Jurkat, Clone E6-1 (cell line): ENCODE results near the gene ATP1A1.

ENCODE experiments used
- DNase-seq: peaks from one replicate; pipeline ENCODE4 v3.0.0-alpha.2; 2011; ENCODE audit warnings: low read depth, low spot score
- H3K4me3 ChIP-seq: 2 replicates; pipeline ENCODE4 v1.5.1; 2011; ENCODE audit warnings: mild to moderate bottlenecking, low read length, control low read depth, moderate library complexity

ATP1A1 gene

DNA sequence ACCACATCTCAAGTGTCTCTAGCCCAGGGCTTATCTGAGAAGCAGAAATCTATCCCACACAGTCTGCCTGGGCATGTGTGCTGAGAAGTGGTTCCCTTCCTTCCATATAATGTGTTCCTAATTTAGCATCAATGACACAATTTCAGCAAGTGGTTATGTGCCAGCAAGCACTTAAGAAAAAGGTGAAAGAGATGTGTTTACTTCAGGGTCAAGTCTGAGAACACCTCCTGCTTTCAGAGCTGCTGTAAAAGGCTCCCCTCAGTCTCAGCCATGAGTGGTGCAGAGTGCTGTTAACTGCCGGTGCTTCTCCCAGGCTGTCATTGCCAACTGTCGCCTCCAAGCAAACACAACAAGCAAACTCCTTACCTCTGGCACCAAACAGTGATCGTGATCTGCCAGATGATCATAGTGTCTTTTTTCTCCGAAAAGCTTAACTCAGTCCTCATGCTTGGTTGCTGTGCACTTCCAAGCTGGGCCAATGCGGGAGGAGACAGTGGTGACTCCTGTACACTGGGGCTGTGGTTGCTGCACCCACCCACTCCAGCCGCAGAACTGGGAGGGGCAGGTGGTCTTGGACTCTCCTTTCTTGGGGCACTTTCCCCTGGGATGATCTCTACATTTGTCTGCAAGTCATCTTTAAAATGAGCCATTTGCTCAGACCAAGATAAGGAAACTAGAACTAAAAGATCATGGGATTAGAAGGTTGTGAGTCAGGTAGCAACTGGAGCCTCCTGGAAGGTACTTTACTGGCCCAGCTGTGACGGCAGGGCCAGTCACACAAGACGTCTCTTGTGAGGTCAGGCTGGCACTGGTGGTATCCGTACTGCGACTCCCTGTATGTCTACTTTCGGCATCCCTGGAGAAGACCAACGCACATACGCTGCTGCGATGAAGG, 32.4 kb downstream of the ATP1A1 start:
- no peak for DNase-seq
- H3K4me3 ChIP-seq = no peak overlapping the region

DNA sequence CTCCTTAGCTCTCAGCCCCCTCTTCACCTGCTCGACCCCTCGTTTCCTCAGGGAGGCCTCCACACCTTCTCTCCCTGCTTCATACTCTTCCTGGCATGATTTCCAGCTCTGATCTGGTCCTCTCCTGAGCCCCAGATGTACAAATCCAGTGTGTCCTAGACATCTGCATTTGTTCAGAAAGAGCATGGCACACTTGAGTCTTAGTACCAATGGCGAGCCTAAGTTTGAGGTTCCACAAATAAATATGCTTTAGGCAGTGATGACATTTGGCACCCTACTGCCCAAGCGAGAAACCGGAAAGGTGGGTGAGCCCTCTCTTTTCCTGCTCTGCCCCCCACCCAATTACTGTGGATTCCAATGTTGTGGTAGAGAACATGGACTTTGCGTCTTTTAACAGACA, 34.0 kb downstream of the ATP1A1 start:
- DNase-seq = no peak
- no peak overlapping the region for H3K4me3 ChIP-seq

DNA sequence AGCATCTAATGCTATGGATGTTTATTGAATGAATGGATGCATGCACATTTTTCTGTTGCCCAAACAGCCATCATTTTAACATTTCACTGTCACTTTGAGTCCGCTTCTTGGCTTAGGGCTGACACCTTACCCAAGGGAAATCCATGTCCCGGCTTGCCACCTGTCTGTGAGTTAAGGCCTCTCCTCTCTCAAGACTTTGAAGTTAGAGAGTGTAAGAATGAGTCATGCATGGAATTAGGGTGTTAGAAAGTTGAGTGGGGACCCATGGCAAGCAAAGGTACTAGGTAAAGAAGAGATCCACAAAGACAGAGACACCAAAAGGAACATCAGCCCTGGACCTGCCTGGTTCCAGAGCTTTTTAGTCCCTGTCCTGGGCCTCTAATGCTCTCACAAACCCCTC, 35.1 kb downstream of the ATP1A1 start:
- DNase-seq = no peak
- H3K4me3 ChIP-seq = no peak overlapping the region

DNA sequence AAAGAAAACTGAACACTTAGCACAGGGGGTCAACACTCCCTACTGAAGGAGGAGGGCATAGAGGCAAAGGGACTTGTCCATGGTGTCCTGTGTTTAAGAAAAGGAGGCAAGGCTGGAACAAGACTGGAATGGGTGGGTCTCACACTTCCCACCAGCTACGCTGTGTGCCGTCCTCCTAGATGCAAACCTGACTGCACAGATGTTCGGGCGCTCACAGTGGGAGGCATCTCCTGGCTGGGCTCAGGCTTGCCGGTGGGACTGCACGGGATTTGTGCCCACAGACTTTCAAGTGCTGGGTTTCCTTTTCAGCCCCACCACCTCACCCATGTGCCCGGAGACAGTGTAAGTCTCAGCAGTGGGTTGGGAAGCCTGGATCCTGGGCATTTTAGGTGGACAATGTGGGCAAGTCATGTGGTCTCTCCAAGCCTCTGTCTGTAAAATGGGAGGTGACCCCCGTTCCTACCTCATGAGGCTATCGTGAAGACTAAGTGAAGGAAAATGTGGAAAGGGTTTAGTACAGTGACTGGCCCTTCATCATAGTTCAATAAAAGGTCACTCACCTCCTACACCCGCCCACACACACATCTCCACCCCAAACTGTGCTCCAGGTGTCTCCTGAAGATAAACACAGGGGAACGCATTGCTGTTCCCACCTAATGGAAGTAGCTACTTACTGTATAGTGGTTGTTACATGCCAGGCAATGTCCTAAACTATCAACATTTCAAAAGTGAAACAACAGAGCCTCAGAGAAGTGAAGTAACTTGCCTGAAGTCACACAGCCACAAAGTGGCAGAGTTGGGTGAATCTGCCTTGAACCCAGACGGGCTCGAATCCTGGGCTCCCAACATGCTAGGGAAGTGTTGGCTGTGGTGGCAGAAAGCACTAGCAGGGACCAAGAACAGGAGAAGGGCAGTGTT, 36.0 kb downstream of the ATP1A1 start:
- no peak for DNase-seq
- no peak overlapping the region for H3K4me3 ChIP-seq

DNA sequence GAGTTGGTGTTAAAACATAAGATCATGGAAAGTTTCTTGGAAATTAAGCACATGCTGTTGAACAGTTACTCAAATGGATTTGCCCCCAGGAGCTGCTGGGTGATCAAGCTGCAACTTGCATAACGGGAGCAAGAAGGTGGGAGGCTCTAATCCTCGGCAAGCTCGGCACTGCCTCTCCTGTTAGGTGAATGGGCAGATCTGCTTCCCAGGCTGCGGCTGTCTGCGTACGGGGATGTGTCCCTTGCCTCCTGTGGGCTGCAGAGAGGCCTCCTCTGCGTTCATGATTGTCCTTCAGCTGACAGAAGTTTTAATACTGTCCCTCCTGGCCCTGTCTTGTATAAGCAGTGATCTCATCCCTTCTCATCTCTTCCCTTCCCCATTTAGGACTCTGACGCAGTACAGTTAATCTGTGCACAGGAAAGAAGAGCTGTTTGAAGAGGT, 36.7 kb downstream of the ATP1A1 start:
- DNase-seq = no peak
- no peak overlapping the region for H3K4me3 ChIP-seq

DNA sequence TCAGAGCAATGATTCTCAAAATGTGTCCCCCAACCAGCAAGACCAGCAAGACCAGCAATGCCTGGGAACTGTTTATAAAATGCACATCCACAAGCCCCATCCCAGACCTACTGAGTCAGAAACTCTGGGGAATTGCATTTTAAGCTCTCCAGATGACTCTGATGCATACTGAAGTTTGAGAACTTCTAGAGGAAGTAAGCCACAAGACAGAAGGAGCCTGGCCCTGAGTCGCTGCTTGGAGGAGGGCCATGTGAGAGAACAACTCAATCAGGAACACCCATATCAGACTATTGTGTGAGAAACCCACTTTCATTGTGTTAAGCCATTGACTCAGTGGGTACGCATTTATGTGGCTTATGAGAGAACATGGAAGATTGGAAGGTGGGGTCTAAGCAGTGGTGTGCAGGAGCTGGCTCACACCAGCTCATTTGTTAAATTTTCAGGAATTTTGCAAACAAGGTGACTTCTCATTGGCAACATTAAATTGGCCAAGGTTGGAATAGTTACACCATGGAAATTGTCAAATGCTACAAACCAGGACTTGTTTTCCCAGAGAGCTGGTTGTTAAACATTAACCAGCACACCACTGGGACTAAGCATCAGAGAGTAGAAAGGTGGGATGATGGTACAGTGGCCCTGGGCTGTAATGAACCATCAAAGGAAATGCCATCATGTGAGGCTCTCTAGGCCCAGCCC, 38.9 kb downstream of the ATP1A1 start:
- H3K4me3 ChIP-seq = no peak overlapping the region
- DNase-seq = no peak

DNA sequence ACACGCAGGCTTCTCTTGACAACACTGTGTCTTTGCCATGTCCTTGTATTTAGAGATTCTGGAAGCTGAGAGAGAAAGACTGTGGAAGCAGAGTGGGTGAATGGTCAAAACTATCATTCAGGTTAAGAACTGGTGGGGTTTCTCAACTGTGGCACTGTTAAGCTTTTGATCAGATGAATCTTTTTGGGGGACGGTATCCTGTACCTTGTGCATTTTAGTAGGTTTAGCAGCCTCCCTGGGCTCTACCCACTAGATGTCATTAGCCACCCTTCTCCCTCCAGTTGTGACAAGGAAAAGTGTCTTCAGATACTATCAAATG, 39.4 kb downstream of the ATP1A1 start:
- no peak for DNase-seq
- no peak overlapping the region for H3K4me3 ChIP-seq

DNA sequence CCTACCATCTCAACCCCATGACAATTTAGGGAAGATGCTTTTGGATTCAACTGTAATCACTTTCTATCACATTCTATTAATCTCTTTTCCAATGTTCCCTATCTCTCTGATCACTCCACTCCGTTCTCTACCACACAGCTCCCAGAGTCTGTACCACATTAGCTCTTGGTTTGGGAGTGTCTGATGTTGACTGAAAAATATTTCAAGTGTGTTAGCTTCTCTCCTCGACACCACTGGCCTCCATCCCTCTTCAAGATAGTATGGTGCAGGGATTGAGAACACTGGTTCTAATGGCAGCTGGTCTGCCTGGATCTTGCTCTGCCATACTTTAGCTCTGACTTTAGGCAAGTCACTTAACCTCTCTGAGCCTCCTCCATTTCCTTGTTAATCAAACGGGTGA, 39.9 kb downstream of the ATP1A1 start:
- H3K4me3 ChIP-seq = no peak overlapping the region
- DNase-seq = no peak

DNA sequence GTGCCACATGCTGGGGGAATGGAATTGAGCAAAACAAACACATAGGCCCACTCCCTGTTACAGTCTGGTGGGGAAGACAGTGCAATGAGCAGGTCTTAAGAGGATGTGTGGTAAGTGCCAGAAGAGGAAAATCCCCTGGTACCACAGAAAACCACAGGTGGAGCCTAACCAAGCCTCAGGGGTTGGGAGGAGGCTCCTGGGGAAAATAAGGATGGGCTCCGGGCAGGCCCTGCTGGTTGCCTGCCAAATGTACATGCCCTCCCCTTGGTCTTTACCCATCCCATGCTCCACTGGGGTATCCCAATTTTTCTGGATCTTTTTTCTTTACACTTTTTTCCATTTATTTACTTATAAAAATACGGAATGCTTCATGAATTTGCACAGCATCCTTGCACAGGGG, 40.4 kb downstream of the ATP1A1 start:
- no peak overlapping the region for H3K4me3 ChIP-seq
- DNase-seq = no peak

DNA sequence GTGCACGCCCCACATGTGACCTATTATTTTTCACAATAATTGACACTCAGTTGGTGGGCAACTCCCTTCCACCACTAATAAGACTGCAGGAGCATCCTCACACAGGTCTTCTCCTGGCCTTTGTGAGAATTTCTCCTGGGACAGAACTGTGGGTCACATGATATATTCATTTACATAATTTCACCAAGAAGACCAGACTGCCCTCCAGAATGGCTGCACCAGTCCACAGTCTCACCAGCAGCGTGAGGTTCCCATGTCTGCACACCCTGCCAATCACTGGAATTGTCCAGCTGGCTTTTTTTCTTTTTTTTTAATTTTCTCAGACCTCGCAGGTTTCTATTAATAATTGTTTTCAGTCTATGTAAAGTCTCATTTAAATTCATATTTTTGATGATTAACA, 41.3 kb downstream of the ATP1A1 start:
- no peak overlapping the region for H3K4me3 ChIP-seq
- DNase-seq = no peak

DNA sequence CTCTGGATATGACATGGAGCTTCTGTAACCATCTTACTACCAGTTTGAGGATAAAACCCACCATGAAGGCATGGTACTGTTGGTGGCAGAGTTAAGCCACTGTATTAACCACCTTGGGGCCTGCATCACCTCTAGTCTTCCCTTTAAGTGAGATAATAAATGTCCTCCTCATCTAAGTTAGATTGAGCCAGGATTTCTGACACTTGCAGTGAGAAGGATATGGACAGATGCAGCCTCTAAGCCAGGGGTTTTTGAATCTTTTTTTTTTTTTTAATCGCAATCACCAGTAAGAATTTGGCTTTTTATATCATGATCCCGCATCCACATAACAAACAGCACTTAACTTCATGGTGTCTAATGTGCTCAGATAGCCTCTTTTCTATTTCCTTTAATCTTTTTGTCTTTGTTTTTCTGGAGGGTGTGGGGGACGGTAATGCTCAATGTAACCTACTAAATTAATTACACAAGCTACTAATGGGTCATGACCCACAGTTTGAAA, 42.2 kb downstream of the ATP1A1 start:
- no peak for DNase-seq

DNA sequence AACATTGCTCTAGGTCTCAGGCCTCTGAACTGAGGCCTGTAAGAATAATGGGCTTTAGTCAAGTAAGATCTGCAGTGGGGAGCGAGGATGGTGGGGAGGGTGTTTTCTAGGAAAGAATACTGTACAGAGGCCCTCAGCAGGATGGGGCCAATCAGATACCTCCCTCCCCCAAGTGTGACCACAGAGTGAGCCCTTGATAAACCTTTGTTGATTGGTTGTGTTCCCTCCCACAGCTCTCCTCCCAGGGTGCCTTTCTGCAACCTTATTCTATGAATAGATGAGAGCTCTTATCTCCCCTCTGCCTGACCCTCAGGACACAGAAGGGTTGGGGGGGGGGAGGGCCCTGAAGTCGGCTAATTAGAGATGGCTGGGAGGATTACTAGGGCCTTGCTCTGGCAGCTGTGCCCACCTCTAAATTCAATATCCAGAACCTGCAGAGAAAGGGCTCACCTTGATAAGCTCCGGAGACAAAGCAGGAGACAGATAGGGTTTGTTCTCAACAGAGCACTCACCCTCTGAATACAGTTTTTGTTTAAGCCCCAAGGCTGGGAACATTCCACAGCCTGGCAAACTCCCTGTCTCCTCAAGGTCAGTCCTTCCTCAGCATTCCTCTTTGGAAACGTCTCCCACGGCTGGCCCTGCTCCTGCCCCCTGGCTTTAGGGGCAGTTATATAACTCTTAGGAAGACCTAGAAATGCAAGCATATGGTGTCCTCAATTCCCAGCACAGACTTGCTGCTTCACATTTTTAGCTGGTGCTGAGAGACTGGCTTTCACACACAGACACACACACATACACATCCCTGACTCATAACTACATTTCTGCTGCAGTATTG, 42.9 kb downstream of the ATP1A1 start:
- no peak for DNase-seq

More for the DNA sequence above, 42.2 kb downstream of the ATP1A1 start:
- H3K4me3 ChIP-seq = no peak overlapping the region

DNA sequence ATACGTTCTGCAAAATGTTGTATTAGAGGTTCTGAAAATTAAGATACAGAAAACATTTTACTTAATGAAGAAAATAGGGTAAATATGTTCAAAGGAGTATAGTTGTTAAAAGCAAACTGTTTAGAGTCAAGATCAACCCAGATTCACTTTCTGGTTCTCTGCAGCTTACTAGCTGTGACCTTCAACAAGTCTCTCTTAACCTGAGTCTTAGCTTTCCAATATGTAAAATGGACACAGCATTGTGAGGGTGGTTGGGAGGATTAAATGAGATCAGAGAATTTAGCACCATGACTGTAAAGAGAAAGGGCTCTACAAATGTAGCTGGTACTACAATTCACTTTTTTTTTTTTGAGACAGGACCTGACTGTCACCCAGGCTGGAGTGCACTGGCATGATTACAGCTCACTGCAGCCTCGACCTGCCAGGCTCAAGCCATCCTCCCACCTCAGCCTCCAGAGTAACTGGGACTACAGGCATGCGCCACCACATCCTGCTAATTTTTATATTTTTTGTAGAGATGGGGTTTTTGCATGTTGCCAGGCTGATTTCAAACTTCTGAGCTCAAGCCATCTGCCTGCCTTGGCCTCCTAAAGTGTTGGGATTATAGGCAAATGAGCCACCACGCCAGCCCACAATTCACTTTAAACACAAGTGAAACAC, 43.9 kb downstream of the ATP1A1 start:
- peak overlapping the region; percentile 99 for H3K4me3 ChIP-seq
- no peak for DNase-seq

More for the DNA sequence above, 42.9 kb downstream of the ATP1A1 start:
- H3K4me3 ChIP-seq = no peak overlapping the region

DNA sequence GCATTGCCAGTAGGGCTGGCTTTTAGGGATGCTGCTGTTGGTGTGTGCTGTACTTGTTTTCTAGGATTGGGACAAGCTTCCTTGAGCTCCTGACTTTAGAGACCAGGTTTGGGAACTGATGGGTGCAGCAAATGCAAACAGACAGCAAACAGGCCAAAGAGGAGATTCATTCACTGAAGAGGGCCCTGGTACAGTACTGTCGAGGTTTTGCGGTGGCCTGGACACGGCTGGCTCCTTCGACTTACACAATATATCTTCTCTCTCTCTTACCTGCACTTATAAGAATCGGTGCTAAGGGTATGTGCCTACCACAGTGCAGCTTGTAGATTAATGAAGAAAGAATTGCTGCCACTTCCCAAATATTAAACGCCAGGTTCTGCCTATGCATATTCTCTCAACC, 44.6 kb downstream of the ATP1A1 start:
- H3K4me3 ChIP-seq = peak overlapping the region; percentile 99
- no peak for DNase-seq

DNA sequence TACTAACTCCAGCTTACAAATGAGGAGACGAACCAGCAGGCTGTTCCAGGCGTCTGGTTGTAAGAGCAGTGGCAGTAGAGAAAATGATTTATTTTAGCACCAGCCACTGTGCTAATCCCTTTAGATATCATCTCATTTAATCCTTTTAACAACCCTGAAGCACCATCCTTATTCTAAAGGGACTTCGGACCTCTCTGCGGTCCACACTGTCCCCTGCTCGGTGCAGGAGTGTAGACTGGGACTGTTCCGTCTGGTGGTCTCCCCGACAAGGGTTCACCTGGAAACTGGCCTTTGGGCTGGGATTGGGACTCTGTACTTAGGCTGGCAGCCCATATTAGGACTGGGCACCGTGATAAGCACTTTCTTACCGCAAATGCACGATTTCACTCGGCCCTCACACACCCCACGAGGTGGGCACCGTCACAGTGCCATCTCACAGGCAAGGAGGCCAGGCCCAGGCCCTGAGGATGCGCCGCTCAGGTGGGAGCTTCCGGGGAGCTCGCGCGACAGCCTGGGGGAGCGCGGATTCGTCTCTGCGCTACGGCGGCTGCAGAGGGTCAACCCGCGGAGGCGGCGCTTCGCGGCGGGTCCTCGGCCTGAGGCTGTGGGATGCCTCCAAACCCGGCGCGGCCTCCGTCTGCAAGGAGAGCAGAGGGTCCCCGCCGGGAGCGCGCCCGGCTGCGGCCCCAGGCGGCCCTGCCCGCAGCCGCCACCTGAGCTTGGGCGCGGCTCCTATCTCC, 45.2 kb downstream of the ATP1A1 start:
- DNase-seq = peak; percentile 82
- H3K4me3 ChIP-seq = peak overlapping the region; percentile 99

DNA sequence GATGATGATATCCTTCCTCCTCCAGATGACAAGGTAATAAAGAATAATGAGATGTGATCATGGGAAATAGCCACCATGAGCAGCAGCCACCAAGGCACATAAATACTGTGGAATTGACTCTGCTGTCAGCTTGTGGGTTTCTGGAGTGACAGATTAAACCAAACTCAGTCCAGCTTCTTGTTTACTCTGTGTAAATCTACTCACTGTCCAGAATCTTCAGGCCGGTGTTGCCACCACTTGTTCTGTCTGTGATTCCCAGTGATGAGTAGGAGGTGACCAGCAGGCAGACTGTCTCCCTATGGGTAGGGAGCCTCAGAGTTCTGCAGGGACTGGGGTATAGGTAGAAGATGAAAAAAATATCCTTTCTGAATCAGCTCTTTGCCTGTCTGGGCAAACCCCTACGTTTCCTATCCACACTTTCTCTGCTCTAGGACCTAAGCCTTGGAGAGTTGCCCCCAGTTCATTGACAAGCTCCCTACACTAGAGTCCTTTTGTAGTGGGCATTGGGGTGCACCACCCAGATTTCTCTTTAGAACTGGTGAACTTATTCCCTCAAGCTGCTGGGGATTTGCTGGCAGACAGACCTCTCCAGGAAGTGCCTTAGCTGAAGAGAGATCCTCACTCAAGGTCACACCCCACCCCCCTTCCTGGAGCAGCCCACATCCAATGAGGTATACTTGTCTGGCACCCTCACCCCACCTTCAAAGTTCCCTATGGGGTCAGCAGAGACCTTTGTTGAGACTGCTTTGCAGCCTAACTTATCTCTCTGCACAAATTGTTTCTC, 47.6 kb downstream of the ATP1A1 start:
- H3K4me3 ChIP-seq = no peak overlapping the region

DNA sequence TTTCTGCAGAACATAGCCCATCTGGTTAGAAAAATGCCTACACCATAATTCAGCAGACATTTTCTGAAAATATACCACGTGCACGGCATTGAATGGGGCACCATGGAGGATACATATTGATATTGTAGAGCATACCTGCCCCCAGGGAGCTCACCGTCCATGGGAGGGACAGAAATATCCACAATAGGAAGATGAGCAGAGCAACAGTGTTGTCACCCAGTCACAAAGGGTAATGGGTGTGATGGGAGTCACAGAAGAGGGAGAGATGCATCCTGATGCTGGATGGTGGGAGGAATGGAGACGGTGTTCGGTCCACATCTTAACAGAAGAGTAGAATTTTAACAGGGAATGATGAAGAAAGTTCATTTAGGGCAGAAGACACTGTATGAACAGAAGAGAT, 51.4 kb downstream of the ATP1A1 start:
- DNase-seq = no peak
- no peak overlapping the region for H3K4me3 ChIP-seq

More for the DNA sequence above, 47.6 kb downstream of the ATP1A1 start:
- DNase-seq = no peak
